Tibial nerve (tissue), 4 donors: ENCODE measurements around the gene OBSCN. TPM values are rescaled to one million over a fixed set of nuclear protein-coding genes. Genes with fewer than 3 reads are reported as not detected.

Experiments used
- DNase-seq, 2 donors: peaks; one replicate each; pipeline ENCODE4 v3.0.0-alpha.2; 2019; ENCODE audit warnings: low spot score in 2 of 2
- H3K27ac ChIP-seq, 4 donors: fragments of 200-600 bp; sonication (generic) in 3 of 4; one replicate each; pipeline ENCODE4 v1.5.1; 2017 to 2019; ENCODE audit warnings: mild to moderate bottlenecking in 1 of 4
- H3K27me3 ChIP-seq, 2 donors: fragments of 200-600 bp; sonication (generic) in 1 of 2; one replicate each; pipeline versions ENCODE4 v1.5.1 to v1.6.0; 2017 to 2019
- H3K36me3 ChIP-seq, 3 donors: fragments of 200-600 bp; sonication (generic); one replicate each; pipeline ENCODE4 v1.5.1; 2018 to 2019
- H3K4me1 ChIP-seq, 4 donors: fragments of 200-600 bp; sonication (generic) in 3 of 4; one replicate each; pipeline ENCODE4 v1.5.1; 2017 to 2019
- H3K4me3 ChIP-seq, 4 donors: fragments of 200-600 bp; sonication (generic) in 3 of 4; one replicate each; pipeline ENCODE4 v1.5.1; 2017 to 2019; ENCODE audit warnings: mild to moderate bottlenecking in 1 of 4, moderate library complexity in 1 of 4
- H3K9me3 ChIP-seq, 4 donors: fragments of 200-600 bp; sonication (generic) in 3 of 4; one replicate each; pipeline ENCODE4 v1.5.1; 2017 to 2019
- CTCF ChIP-seq, 5 experiments: fragments of 200-600 bp in 3 of 5; fragments of 450-650 bp in 2 of 5; sonication (generic) in 3 of 5; IDR thresholded peaks; one replicate each; pipeline ENCODE4 v1.5.1; 2016 to 2019; ENCODE audit warnings: antibody characterized with exemption in 5 of 5, mild to moderate bottlenecking in 3 of 5, moderate library complexity in 2 of 5
- EP300 ChIP-seq, 2 donors: sonication (generic); formaldehyde crosslinking; IDR thresholded peaks; one replicate each; pipeline ENCODE4 v1.6.1; 2017; ENCODE audit warnings: antibody characterized with exemption in 2 of 2, mild to moderate bottlenecking in 1 of 2
- POLR2A ChIP-seq, 2 donors: fragments of 450-650 bp; IDR thresholded peaks; one replicate each; pipeline ENCODE4 v1.6.1; 2017; ENCODE audit warnings: antibody characterized with exemption in 2 of 2, mild to moderate bottlenecking in 2 of 2, moderate library complexity in 2 of 2
- WGBS, 2 donors: methylation state at CpG; one replicate each; pipeline ENCODE4 v1.1.5; 2018; 5-methylcytosine and 5-hydroxymethylcytosine counted together
- total RNA-seq, 4 donors: library from RNA; depleted of rRNA; stranded (reverse); fragments of >200 nt; gene quantifications; one replicate each; pipeline ENCODE4 v1.1.0, GENCODE V29; 2016

Gene OBSCN
- total RNA-seq, 4 donors from 2014 or later: 8.5 to 22.6 (median 19.0) TPM

- Histone ChIP-seq H3K4me3 (no peak overlapping the region), H3K27ac (peak overlapping the region in 3 of 4 donors; percentile 32 to 100 (median 66)), H3K9me3 (no peaks in the 10 kb centered on the region), H3K4me1 (peaks cover 0 to 71% (median 24%) of the 10 kb centered on the region in 4 donors), H3K27me3 (peaks cover 0 to 4% of the 10 kb centered on the region in 2 donors), H3K36me3 (no peaks in the 10 kb centered on the region)
- TF ChIP-seq POLR2A (IDR thresholded peaks at IDR 0.05): no peak
- no peak for TF ChIP-seq CTCF (IDR thresholded peaks at IDR 0.05)
- no peak for TF ChIP-seq EP300 (IDR thresholded peaks at IDR 0.05)
- 39 to 44% methylated on average over 6 of the region's 7 CpGs for WGBS, 2 donors
- no peak for DNase-seq
Measured at GRCh38 chr1:228161362-228161761, 46.5 kb upstream of the OBSCN start.

- Histone ChIP-seq H3K36me3 (no peaks in the 10 kb centered on the region), H3K9me3 (no peaks in the 10 kb centered on the region), H3K4me1 (peaks cover 0 to 71% (median 24%) of the 10 kb centered on the region in 4 donors), H3K4me3 (no peak overlapping the region), H3K27me3 (peaks cover 0 to 4% of the 10 kb centered on the region in 2 donors), H3K27ac (peak overlapping the region in 3 of 4 donors; percentile 32 to 100 (median 66))
- DNase-seq: no peak
- WGBS, 2 donors: 70% methylated on average over 9 of the region's 9 CpGs
- TF ChIP-seq EP300 (IDR thresholded peaks at IDR 0.05) (no peak), CTCF (IDR thresholded peaks at IDR 0.05) (no peak), POLR2A (IDR thresholded peaks at IDR 0.05) (no peak)
Measured at GRCh38 chr1:228161866-228162265, 46.0 kb upstream of the OBSCN start.

- Histone ChIP-seq H3K27me3 (peaks cover 0 to 4% of the 10 kb centered on the region in 2 donors), H3K4me3 (no peak overlapping the region), H3K9me3 (no peaks in the 10 kb centered on the region), H3K36me3 (no peaks in the 10 kb centered on the region), H3K27ac (peak overlapping the region; percentile 57 to 100 (median 74)), H3K4me1 (peaks cover 0 to 69% (median 24%) of the 10 kb centered on the region in 4 donors)
- no peak for DNase-seq
- 20 to 28% methylated on average over 10 to 13 of the region's 14 CpGs for WGBS, 2 donors
- no peak for TF ChIP-seq POLR2A (IDR thresholded peaks at IDR 0.05)
- no peak for TF ChIP-seq EP300 (IDR thresholded peaks at IDR 0.05)
- TF ChIP-seq CTCF (IDR thresholded peaks at IDR 0.05): peak in 1 of 5 experiments; percentile 36
Measured at GRCh38 chr1:228162286-228163006, 45.4 kb upstream of the OBSCN start.

- TF ChIP-seq POLR2A (IDR thresholded peaks at IDR 0.05): peak in 1 of 2 donors; percentile 21
- TF ChIP-seq CTCF (IDR thresholded peaks at IDR 0.05): no peak
- peak in 1 of 2 donors; percentile 18 for TF ChIP-seq EP300 (IDR thresholded peaks at IDR 0.05)
Measured at GRCh38 chr1:228163007-228163753, 44.7 kb upstream of the OBSCN start.

More at GRCh38 chr1:228163007-228163753, 44.7 kb upstream of the OBSCN start:
- Histone ChIP-seq H3K27me3 (peaks cover 0 to 4% of the 10 kb centered on the region in 2 donors), H3K27ac (peak overlapping the region; percentile 57 to 100 (median 74)), H3K4me3 (no peak overlapping the region), H3K36me3 (peaks cover 0 to 2% (median 0%) of the 10 kb centered on the region in 3 donors), H3K9me3 (no peaks in the 10 kb centered on the region), H3K4me1 (peaks cover 0 to 64% (median 24%) of the 10 kb centered on the region in 4 donors)
- DNase-seq: no peak
- WGBS, 2 donors: 58% methylated on average over 14 to 19 of the region's 30 CpGs
